Measurements from ENCODE around the gene ACOT11. TPM values are rescaled to one million over a fixed set of nuclear protein-coding genes. Genes with fewer than 3 reads are reported as not detected.
"Not testable (repeated sequence)": the region's sequence is repeated elsewhere in the genome, so short reads cannot be mapped to it uniquely, and the experiment has no call there.

Gene ACOT11
- total and polyA plus RNA-seq, 3 experiments from 2014 or later = 0.09 to 0.58 (median 0.37) TPM

DNA sequence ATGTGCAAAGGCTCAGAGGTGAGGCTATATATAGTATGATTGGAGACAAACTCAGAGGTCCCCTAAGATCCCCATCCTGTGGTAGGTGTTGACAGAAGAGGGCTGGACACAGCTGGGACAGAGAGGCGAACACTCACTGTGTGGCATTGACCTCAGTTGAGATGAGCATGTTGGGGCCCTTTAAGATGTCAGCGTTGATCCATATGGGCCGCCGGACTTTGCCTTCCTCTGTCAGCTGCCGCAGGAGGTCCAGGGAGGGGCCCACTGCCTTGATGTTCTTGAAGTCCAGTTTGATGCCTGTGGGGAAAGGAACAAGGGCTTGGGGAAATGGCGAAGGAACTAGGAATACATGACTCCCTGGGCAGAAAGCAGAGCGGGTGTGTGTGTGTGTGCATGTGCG lies 66.5 kb downstream of the ACOT11 start:
- no peaks in the 10 kb centered on the region for H3K4me1 ChIP-seq (ENCODE audit: insufficient read depth, low read length)
- ChIA-PET CTCF (no interaction called here), POLR2A (no interaction called here)
- peak overlapping the region in 1 of 7 donors; percentile 24 for H3K4me3 Mint-ChIP-seq
- peaks cover 7 to 14% of the 10 kb centered on the region in 2 donors for H3K27me3 Mint-ChIP-seq
- peaks cover 3% of the 10 kb centered on the region for H3K27me3 ChIP-seq (ENCODE audit: insufficient read depth, low read length, poor library complexity, severe bottlenecking)
- no peaks in the 10 kb centered on the region for H3K36me3 Mint-ChIP-seq
- H3K4me3 ChIP-seq (ENCODE audit: low read length) = no peak overlapping the region
- H3K27ac Mint-ChIP-seq = no peak overlapping the region
- H3K9me3 ChIP-seq (ENCODE audit: low read length) = no peaks in the 10 kb centered on the region
- DNase-seq = no peak
- H3K9me3 Mint-ChIP-seq = no peaks in the 10 kb centered on the region
- no peak overlapping the region for H3K27ac ChIP-seq (ENCODE audit: low read depth, low read length)
- H3K4me1 Mint-ChIP-seq = no peaks in the 10 kb centered on the region
- no peaks in the 10 kb centered on the region for H3K36me3 ChIP-seq (ENCODE audit: insufficient read depth, low read length)

DNA sequence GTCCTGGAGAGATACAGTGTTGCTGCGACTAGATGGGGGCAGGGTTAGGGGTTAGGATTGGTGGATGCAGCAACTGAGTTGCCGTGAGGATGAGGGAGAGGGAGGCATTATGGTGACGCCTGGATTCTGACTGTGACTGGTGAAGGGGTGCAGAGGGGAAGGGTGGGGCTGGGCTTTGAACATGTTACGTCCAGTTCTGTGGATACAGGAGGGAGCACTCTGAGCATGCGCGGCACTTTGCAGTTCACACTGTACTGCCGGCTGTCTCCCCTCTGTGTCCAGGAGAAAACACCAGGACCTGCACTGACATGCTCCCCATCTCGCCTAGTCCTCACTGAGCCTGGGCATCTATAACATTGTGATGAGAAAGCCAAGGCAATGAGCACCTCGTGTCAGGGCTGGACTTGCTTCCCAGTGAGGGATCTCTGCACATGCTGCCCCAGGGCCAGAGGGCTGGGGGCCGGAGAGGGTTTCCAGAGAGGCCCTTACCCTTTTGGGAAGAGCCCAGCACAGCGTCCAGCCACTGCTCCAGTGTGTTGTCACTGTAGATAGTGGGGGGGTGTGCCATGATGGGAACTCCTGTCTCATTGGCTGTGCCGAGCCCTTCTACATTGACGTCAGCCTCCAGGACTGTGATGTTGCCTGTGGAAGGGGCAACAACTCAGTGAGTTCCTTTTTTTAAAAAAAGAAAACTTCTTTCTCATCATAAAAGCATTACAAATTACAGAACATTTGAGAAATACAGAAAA lies 67.7 kb downstream of the ACOT11 start:
- DNase-seq = no peak
- ChIA-PET CTCF (no interaction called here), POLR2A (no interaction called here)
- peaks cover 8 to 17% of the 10 kb centered on the region in 2 donors for H3K27me3 Mint-ChIP-seq
- no peak overlapping the region for H3K27ac Mint-ChIP-seq
- H3K9me3 Mint-ChIP-seq = no peaks in the 10 kb centered on the region
- Histone ChIP-seq H3K36me3 (ENCODE audit: insufficient read depth, low read length) (no peaks in the 10 kb centered on the region), H3K27ac (ENCODE audit: low read depth, low read length) (no peak overlapping the region), H3K27me3 (ENCODE audit: insufficient read depth, low read length, poor library complexity, severe bottlenecking) (peaks cover 3% of the 10 kb centered on the region), H3K4me1 (ENCODE audit: insufficient read depth, low read length) (no peaks in the 10 kb centered on the region), H3K9me3 (ENCODE audit: low read length) (no peaks in the 10 kb centered on the region), H3K4me3 (ENCODE audit: low read length) (no peak overlapping the region)
- no peaks in the 10 kb centered on the region for H3K4me1 Mint-ChIP-seq
- H3K4me3 Mint-ChIP-seq = no peak overlapping the region
- H3K36me3 Mint-ChIP-seq = no peaks in the 10 kb centered on the region

DNA sequence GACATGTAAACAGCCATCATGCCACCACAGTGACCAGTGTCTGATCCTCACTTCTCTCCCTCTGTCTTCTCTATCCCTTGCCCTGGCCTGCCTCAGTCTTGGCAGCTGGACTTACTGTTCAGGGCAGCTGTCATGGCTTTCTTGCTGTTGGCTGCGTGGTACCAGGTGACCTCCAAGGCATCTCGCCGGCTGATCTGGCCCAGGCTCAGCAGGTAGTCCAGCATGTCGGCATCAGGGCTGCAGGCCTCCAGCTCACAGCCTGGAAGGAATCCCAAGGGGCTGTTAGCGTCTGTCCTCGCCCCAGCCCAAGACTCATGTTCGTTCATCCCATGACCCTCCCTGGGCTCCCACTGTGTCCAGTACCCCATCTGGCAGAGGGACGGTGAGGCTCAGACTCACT lies 71.7 kb downstream of the ACOT11 start:
- ChIA-PET POLR2A (no interaction called here), CTCF (no interaction called here)
- Histone ChIP-seq H3K36me3 (ENCODE audit: insufficient read depth, low read length) (no peaks in the 10 kb centered on the region), H3K27me3 (ENCODE audit: insufficient read depth, low read length, poor library complexity, severe bottlenecking) (peaks cover 3% of the 10 kb centered on the region), H3K4me3 (ENCODE audit: low read length) (no peak overlapping the region), H3K27ac (ENCODE audit: low read depth, low read length) (no peak overlapping the region), H3K4me1 (ENCODE audit: insufficient read depth, low read length) (no peaks in the 10 kb centered on the region), H3K9me3 (ENCODE audit: low read length) (no peaks in the 10 kb centered on the region)
- Mint-ChIP-seq H3K36me3 (peaks cover 0 to 2% (median 0%) of the 10 kb centered on the region in 3 donors), H3K4me1 (no peaks in the 10 kb centered on the region), H3K27me3 (peaks cover 7 to 27% of the 10 kb centered on the region in 2 donors), H3K4me3 (no peak overlapping the region), H3K9me3 (no peaks in the 10 kb centered on the region), H3K27ac (no peak overlapping the region)
- DNase-seq = peak in 1 of 5 donors; percentile 16

DNA sequence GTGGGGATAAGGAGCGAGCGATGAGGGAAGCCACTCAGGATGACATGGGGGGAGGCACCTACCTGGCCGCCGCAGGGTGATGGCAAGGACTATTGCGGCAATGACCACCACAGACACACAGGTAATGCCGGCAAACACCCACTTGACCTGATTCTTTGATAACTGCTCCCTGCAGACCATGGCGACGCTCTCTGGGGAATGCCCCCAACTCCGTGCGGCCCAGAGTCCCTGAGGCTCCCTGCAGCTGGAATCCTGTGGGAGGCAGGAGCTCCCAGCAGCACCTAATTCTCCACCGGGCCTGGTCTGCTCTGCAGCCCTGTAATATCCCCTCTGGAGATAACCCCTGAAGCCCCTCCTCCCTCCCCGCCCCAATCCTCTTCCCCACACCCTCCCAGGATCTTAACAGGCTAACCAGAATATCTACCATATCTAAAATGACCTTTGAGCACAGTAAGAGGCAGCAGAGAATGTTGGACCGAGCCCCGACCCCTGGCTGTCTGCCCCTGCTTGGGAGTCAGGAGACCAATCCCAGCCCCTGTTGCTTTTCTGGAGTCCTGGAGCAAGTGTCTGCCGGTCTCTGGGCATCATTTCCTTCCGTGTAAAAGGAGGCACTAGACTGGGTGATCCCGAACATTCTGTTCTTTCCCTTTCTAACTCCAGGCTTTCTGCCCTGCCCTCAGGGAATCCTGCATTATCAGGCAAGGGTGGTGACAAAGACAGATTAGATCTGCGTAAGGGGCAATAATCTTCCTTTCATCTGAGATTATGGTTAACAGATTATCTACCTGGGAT lies 75.4 kb downstream of the ACOT11 start, which contains the start of gene FAM151A:
TSS of gene FAM151A (minus strand) at position 310 of the 792 bp plus-strand sequence. CDS start at position 180, 130 bp downstream.
- H3K36me3 Mint-ChIP-seq = peaks cover 0 to 2% (median 0%) of the 10 kb centered on the region in 3 donors
- no peaks in the 10 kb centered on the region for H3K9me3 Mint-ChIP-seq
- ChIA-PET POLR2A (no interaction called here), CTCF (no interaction called here)
- H3K27ac ChIP-seq (ENCODE audit: low read depth, low read length) = no peak within 1 kb of the TSS
- no peaks in the 10 kb centered on the region for H3K36me3 ChIP-seq (ENCODE audit: insufficient read depth, low read length)
- H3K27ac Mint-ChIP-seq = peak within 1 kb of the TSS in 1 of 8 donors; percentile 32
- H3K4me1 ChIP-seq (ENCODE audit: insufficient read depth, low read length) = no peaks in the 10 kb centered on the region
- no peaks in the 10 kb centered on the region for H3K4me1 Mint-ChIP-seq
- H3K27me3 Mint-ChIP-seq = peaks cover 2 to 20% of the 10 kb centered on the region in 2 donors
- no peak within 1 kb of the TSS for H3K4me3 ChIP-seq (ENCODE audit: low read length)
- no peaks in the 10 kb centered on the region for H3K9me3 ChIP-seq (ENCODE audit: low read length)
- peaks cover 3% of the 10 kb centered on the region for H3K27me3 ChIP-seq (ENCODE audit: insufficient read depth, low read length, poor library complexity, severe bottlenecking)
- DNase-seq = peak in 1 of 5 donors; percentile 12
- no peak within 1 kb of the TSS for H3K4me3 Mint-ChIP-seq

DNA sequence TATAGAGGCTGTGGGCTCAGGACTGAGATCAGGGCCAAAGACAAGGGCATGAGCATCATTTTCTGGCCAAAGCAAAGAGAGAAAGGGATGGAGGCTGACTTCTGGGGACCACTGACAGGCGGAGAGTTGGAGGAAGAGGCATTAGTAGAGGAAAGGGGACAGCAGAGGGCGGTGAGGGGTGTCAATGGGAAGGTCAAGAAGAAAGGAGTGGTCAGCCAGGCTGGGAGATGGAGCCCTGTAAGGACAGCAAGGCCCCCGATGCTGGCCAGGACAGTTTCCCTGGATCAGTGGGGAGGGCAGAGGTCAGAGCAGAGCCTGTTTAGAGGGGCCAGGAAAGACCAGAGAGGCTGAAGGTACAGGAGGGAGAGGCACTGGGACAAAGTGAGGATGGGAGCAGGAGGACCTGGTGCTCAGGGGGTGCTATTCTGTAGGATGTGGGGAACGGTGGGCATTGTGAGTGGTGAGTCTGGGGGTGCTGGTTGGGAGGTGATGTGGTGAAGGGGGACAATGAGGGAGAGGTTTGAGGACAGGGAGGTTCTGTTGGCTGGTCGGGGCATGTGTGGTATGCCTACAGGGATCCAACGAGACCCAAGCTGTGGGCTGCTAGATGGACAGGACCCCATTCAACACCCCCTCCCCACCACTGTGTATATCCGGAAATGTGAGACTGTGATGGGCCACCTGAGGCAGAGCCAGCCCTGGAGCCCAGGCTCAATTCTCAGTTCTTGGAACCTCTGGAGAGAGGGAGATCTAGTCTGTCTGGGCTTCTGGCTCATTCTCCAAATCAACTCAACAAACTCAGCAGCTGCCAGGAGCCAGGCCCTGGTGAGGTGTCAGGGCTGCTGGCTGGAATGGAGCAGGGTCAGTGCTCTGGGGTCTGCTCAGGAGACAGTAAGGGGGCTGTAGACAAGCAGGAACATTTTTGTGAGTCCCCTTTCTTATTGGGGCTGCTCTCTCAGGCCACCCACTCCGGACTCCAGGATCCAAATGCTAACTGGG lies 76.7 kb downstream of the ACOT11 start:
- Histone ChIP-seq H3K27ac (ENCODE audit: low read depth, low read length) (no peak overlapping the region), H3K4me1 (ENCODE audit: insufficient read depth, low read length) (no peaks in the 10 kb centered on the region), H3K4me3 (ENCODE audit: low read length) (no peak overlapping the region), H3K27me3 (ENCODE audit: insufficient read depth, low read length, poor library complexity, severe bottlenecking) (no peaks in the 10 kb centered on the region), H3K9me3 (ENCODE audit: low read length) (no peaks in the 10 kb centered on the region), H3K36me3 (ENCODE audit: insufficient read depth, low read length) (no peaks in the 10 kb centered on the region)
- Mint-ChIP-seq H3K4me1 (no peaks in the 10 kb centered on the region), H3K9me3 (no peaks in the 10 kb centered on the region), H3K27me3 (peaks cover 2 to 16% of the 10 kb centered on the region in 2 donors), H3K36me3 (peaks cover 0 to 2% (median 0%) of the 10 kb centered on the region in 3 donors), H3K4me3 (no peak overlapping the region), H3K27ac (peak overlapping the region in 1 of 8 donors; percentile 29)
- ChIA-PET CTCF (no interaction called here), POLR2A (no interaction called here)
- DNase-seq = peak in 1 of 5 donors; percentile 32

DNA sequence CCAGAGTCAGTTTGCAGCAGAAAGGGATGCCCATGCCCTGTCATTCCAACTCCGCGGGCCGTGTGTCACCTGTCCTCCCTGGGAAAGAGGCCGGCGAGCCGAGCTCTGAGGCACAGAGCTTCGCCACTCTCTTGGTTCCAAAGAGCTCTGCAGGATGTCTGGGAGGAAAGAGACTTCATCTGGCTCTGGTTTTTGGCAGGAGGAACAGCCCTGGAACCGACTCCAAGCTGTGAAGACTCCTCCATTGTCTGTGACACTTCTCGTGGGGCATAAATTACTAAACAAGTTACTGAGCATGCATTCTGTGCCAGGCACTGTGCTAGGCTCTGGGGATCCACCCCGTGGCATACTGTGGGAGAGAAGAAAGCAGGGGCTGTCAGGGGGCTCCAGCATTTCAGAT lies 79.2 kb downstream of the ACOT11 start:
- DNase-seq = peak in 1 of 5 donors; percentile 9
- peaks cover 7 to 21% of the 10 kb centered on the region in 2 donors for H3K27me3 Mint-ChIP-seq
- no peaks in the 10 kb centered on the region for H3K36me3 Mint-ChIP-seq
- CTCF ChIA-PET = no interaction called here
- peak overlapping the region in 1 of 8 donors; percentile 51 for H3K27ac Mint-ChIP-seq
- no peaks in the 10 kb centered on the region for H3K9me3 Mint-ChIP-seq
- no peaks in the 10 kb centered on the region for H3K36me3 ChIP-seq (ENCODE audit: insufficient read depth, low read length)
- H3K27ac ChIP-seq (ENCODE audit: low read depth, low read length) = no peak overlapping the region
- H3K4me3 Mint-ChIP-seq = no peak overlapping the region
- H3K27me3 ChIP-seq (ENCODE audit: insufficient read depth, low read length, poor library complexity, severe bottlenecking) = no peaks in the 10 kb centered on the region
- POLR2A ChIA-PET = no interaction called here
- no peaks in the 10 kb centered on the region for H3K4me1 ChIP-seq (ENCODE audit: insufficient read depth, low read length)
- no peaks in the 10 kb centered on the region for H3K9me3 ChIP-seq (ENCODE audit: low read length)
- no peaks in the 10 kb centered on the region for H3K4me1 Mint-ChIP-seq
- no peak overlapping the region for H3K4me3 ChIP-seq (ENCODE audit: low read length)

DNA sequence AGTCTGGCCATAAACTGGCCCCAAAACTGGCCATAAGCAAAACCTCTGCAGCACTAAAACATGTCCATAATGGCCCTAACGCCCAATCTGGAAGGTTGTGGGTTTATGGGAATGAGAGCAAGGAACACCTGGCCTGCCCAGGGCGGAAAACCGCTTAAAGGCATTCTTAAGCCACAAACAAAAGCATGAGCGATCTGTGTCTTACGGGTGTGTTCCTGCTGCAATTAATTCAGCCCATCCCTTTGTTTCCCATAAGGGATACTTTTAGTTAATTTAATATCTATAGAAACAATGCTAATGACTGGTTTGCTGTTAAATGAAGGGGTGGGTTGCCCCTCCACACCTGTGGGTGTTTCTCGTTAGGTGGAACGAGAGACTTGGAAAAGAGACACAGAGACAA lies 87.8 kb downstream of the ACOT11 start:
- H3K27ac Mint-ChIP-seq, CTCF ChIA-PET, H3K4me1 Mint-ChIP-seq: not testable (repeated sequence)

More for the DNA sequence above, 87.8 kb downstream of the ACOT11 start:
- H3K36me3 Mint-ChIP-seq; H3K4me3 ChIP-seq (ENCODE audit: low read length); H3K36me3 ChIP-seq (ENCODE audit: insufficient read depth, low read length); H3K9me3 Mint-ChIP-seq; H3K27me3 ChIP-seq (ENCODE audit: insufficient read depth, low read length, poor library complexity, severe bottlenecking); H3K4me3 Mint-ChIP-seq; POLR2A ChIA-PET; H3K4me1 ChIP-seq (ENCODE audit: insufficient read depth, low read length); H3K9me3 ChIP-seq (ENCODE audit: low read length); H3K27ac ChIP-seq (ENCODE audit: low read depth, low read length): not testable (repeated sequence)
- DNase-seq = peak in 1 of 5 donors; percentile 9
- peaks cover 26 to 53% of the 10 kb centered on the region in 2 donors for H3K27me3 Mint-ChIP-seq
